HG03378 (cell line): ENCODE data around the gene ENTREP3.
A peak's percentile ranks its signal among the peaks of the same experiment; 100 is the strongest.
"Not testable (repeated sequence)": the region's sequence is repeated elsewhere in the genome, so short reads cannot be mapped to it uniquely, and the experiment has no call there.

Experiments
- ATAC-seq: cut with Tn5 transposase; IDR thresholded peaks from one replicate; pipeline ENCODE4 v1.9.1; 2021; ENCODE audit warnings: mild to moderate bottlenecking, moderate library complexity; ENCODE audit not compliant: unreplicated experiment

Gene ENTREP3

DNA sequence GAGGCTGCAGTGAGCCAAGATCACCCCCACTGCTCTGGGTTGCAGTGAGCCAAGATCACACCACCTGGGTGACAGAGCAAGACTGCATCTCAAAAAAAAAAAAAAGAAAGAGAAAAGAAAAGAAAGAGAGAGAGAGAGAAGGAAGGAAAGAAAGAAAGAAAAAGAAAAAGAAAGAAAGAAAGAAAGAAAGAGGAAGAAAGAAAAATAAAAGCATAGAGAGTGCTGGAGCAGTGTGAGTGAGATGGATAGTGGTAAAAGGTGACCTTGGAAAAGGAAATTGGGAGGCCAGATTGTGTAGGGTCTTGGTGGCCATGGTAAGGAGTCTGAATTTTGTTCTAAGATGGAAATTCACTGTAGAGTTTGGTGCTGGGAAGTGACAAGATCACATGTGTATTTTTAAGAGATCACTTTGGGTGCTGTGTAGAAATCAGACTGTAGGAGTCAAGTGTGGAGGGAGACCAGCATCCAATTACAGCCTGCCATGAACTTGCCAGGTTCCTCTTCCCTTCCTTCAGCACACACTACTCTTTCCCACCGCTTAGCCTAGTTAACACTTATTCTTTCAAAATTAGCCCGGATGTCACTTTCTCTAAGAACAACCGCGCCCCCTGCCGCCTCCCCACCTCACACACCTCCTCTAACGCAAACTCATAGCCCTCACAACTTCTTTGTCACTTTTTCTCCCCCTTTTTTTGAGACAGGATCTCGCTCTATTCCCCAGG lies 28.9 kb downstream of the ENTREP3 start:
- ATAC-seq: no peak

DNA sequence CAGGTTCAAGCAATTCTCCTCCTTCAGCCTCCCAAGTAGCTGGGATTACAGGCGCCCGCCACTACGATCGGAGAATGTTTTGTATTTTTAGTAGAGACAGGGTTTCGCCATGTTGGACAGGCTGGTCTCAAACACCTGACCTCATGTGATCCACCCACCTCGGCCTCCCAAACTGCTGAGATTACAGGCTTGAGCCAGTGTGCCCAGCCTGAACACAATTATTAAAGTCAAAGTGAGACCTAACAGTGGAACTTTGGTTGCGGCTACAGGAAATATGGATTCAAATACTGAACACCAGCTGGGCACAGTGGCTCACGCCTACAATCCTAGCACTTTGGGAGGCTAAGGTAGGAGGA lies 29.9 kb downstream of the ENTREP3 start:
- ATAC-seq: not testable (repeated sequence)

DNA sequence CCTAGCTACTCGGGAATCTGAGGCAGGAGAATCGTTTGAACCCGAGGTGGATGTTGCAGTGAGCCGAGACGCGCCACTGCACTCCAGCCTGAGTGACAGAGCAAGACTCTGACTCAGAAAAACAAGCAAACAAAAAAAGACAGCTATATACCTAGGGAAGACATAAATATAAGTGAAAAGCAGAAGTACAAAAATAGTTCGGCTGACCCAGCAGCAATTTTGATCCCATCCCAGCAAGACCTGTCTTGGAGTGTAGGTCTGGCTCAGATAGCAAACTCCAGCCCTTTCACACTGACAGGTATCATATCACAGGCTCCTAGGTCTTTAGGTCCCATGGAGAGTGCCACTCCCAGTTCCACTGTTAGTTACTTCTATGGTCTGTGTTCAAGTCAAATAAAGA lies 32.2 kb downstream of the ENTREP3 start:
- no peak for ATAC-seq

DNA sequence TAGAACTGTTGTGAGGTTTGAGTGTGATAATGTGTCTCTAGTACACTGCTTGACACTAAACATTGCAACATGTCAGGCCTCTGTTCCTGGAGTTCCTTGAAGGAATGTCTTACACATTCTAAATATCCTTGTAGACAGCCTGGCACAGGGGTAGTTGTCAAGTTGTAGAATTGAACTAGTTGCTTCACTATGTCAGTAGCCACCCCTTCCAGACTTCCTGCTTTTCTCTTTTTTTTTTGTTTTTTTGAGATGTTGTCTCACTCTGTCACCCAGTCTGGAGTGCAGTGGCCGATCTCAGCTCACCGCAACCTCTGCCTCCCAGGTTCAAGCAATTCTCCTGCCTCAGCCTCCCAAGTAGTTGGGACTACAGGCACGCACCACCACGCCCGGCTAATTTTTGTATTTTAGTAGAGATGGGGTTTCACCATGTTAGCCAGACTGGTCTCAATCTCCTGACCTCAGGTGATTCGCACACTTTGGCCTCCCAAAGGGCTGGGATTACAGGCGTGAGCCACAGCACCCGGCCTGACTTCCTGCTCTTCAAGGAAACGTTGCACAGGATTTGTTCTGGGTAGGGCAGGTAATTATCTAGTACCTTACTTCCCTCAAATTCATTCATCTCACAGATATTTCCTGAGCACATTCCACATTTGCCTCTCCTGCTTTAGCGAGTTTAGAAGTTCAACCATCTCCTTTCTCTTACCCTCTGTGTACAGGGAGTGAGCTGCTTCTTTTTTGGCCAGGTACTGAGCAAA lies 34.9 kb downstream of the ENTREP3 start:
- not testable (repeated sequence) for ATAC-seq

DNA sequence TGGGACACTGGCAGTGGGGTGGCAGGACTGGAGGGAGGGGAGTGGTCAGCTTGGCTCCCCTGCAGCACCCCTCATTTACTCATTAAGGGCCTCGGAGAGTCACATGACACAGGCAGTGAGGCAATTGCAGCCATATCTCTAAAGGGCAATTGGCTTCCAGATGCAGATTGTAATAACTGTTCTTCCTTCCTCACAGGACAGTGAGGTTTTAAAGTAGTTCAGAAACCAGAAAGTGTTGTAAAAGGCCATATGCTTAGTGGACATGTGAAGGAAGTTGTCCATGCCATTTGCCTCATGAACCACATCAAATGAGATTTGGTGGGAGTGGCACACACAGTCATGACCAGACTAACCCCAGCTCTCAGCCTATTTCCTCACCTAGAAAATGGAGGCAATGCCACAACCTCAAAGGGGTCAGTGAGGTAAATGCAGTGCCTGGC lies 35.7 kb downstream of the ENTREP3 start:
- no peak for ATAC-seq

DNA sequence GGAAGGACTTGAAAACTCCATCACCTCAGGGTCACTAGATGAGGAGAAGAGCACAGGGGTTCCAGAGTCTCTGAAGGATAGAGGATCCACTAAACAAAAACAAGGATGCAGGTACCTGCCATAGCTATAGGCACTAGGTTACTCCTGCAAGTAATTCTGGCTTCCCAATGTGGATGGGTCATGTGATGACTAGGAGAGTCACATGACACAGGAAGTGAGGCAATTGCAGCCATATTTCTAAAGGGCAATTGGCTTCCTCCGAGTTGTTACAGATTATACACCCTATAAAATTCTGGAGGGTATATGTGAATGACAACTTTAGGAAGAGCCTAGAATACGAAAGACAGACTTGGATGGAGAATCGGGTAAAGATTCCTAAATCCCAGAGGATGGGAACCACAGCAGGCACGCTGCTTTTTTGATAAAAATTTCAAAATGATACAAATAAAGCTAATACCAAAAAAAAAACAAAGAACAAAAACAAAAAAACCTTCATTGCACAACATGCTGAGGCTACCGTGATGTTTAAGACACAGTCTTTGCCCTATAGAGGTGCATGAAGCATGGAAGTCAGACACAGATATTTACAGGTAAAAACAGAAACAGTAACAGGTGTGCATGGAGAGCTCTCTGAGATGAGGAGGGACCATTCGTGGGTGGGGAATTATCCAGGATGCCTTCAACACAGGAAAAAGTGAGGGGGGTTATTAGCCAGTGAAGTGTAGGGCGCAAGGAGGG lies 36.3 kb downstream of the ENTREP3 start:
- ATAC-seq: no peak

DNA sequence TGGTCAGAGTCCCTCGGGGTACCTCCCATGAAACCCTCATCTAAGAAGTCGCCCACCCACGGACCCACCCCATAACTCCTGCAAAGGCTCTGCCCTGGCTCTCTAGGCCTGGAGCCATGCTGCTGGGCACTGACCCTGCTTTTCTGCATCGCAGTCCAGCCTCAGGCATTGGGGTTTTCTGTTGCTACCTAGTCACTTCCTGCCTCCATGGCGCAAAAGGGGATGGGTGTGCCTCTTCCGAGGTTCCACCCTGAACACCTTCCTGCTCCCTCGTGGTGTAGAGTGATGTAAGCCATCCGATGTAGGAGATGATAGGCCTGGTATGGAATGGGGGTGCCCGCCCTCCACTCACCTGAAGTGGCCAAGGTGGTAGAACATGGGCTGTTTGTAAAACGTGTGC lies 40.6 kb downstream of the ENTREP3 start:
- not testable (repeated sequence) for ATAC-seq

DNA sequence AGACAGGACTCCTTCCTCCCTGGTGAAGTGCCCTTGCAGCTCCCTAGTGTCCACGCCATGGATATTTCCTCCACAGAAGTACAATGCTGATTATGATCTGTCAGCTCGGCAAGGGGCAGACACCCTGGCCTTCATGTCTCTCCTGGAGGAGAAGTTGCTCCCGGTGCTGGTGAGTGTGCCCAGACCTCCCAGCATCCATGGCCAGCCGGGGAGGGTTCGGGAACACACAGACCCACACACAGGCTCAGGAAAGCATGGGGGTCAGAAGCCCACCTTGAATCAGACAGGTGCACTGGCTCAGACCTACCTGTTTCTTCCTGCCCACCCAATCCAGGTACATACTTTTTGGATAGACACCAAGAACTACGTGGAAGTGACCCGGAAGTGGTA lies 43.2 kb downstream of the ENTREP3 start:
- ATAC-seq: not testable (repeated sequence)

DNA sequence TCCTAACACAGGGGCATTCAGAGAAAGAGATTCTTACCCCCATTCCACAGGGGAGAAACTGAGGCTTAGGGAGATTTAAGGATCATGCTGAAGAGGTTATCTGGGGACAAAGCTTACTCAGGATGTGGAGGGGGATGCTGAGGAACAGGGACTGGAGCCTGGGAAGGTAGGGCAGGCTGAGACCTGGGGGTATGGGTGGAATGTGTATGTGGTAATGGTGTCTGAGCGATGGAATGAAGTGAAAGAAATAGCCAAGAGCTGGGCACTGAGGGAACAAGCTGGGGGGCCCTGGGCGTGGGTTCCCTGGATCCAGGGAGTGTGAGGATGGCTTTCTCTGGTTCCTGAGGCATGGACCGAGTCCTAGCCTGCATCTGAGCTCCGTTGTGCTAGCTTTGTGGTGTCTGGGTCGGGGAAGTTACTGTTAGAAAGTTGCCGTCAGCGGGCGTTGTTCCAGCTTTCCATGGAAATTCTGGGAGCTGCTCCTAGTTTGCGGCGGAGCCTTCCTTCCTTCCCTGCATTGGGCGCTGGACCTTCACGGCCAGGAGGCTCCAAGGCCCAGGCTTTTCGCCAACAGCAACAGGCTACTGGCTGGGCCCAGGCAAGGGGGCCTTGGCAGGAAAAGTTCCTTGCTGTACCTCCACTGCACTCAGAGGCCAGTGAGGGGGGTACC lies 43.8 kb downstream of the ENTREP3 start:
- ATAC-seq: not testable (repeated sequence)

DNA sequence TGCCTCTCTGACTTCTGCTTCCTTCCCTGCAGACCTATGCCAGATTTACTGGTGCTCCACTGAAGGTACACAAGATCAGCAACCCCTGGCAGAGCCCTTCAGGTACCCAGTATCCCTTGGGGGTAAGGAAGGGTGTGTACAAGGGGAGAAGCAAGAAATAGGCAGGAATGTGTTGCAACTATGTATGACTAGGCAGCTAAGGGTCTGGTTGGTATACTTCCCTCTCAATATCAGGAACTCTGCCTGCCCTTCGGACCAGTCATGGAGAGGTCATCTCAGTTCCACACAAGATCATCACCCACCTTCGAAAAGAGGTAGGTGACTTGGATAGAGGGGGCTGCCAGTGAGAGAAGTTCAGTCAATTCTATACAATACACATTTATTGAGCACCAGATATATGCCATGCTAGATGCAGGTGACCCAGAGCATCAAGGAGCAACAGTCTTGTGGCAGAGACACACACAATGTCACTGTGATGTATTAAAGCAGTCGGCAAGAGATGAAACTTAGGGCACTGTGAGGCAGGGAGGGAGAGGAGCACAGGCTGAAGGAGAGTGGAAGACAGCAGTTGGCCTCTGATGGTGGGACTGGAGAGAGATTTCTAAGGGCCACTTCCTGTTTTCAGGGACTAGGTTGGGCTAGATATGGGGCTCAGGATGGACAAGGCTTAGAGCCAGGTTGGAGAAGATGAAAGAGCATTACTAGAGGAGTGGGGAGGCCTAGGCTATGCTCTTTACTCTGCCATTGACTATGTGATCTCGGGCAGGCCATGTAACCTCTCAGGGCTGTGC lies 44.8 kb downstream of the ENTREP3 start:
- ATAC-seq: no peak

DNA sequence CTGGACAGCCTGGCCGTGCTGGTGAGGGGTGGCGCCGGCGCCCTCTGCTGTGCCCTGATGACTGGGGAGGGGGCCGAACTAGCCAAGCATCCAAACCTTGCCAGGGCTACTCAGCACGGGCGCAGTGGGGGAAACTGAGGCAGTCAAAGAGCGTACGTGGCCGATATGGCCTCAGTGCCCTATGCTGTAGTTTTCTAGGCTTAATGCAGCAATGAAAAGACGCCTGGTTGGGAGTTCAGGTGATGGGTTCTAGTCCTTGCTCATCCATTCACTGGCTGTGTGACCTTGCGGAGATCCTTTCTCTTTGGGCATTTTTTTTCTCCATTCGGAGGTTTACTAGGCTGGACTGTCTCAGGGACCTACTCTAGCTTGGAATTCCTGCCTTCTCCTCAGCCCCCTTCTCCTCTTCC lies 46.0 kb downstream of the ENTREP3 start:
- no peak for ATAC-seq

DNA sequence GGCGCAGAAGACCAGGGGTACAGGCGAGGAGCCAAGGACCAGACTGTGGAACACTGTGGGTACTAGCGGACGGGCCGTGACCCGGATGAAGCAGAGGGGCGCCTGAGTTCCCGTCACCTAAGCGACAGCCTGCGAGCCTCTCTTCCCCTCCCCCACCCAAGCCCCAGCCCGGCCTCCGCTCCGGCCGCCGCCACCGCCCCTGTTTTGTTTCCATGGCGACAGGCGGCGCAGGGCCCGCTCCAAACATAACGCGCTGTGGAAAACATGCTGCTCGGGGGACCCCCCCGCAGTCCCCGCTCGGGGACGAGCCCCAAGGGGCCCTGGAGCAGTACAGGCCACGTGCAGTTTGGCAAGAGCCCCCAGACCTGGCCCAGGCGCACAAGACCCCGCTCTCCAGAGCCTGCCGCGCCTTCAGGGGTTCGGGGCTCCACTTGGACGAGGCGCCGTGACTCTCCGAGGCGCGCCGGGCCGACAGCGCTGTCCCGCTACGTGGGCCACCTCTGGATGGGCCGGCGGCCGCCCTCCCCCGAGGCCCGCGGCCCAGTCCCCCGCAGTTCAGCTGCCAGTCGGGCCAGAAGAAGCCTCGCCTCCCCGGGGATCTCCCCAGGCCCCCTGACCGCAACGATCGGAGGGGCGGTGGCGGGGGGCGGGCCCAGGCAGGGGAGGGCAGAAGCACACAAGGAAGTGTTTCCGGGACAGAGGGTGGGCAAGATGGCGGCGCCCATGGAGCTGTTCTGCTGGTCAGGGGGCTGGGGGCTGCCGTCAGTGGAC lies 46.6 kb downstream of the ENTREP3 start, which contains the start of gene MTX1:
Gene MTX1 (plus strand): TSS at position 155 of the 771 bp plus-strand sequence. CDS start 110 bp downstream, at position 265.
- no peak for ATAC-seq

DNA sequence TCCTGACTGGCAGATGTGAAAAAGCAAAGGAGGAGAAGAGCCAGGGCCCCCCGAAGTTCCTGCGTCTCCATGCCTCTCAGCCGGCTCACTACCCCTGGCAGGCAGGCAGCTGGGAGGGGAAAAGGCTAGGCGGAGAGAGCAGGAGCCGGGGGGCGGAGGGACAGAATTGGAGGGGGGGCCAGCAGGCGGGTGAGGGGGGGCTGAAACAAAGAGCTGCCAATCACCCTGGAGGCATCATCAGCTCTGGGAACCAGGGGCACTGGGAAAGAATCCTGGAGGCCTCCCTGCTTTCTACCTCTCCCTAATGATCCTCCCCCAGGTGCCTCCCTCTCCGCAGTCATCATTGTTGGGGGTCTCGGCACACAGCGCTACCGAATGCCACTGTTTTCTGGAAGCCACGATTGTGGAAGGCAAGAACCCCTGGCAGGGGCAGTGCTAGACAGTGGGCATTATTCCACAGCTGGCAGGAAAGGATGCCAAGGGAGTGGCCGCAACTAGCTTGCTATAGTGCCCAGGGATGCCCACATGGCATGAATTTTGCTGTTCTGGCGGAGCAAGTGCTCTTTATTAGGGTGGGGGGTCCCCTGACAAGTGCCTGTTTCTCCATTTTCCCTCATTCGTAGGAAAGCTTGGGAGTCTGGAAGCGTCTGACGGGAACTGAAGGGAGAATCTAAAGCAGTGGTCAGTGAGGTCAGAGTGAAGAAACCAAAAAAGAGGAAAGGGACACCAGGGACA lies 47.3 kb downstream of the ENTREP3 start, which contains the start of gene THBS3:
Gene THBS3 (minus strand): TSS at position 92 of the 735 bp plus-strand sequence. CDS start 21 bp downstream, at position 71.
- no peak for ATAC-seq

DNA sequence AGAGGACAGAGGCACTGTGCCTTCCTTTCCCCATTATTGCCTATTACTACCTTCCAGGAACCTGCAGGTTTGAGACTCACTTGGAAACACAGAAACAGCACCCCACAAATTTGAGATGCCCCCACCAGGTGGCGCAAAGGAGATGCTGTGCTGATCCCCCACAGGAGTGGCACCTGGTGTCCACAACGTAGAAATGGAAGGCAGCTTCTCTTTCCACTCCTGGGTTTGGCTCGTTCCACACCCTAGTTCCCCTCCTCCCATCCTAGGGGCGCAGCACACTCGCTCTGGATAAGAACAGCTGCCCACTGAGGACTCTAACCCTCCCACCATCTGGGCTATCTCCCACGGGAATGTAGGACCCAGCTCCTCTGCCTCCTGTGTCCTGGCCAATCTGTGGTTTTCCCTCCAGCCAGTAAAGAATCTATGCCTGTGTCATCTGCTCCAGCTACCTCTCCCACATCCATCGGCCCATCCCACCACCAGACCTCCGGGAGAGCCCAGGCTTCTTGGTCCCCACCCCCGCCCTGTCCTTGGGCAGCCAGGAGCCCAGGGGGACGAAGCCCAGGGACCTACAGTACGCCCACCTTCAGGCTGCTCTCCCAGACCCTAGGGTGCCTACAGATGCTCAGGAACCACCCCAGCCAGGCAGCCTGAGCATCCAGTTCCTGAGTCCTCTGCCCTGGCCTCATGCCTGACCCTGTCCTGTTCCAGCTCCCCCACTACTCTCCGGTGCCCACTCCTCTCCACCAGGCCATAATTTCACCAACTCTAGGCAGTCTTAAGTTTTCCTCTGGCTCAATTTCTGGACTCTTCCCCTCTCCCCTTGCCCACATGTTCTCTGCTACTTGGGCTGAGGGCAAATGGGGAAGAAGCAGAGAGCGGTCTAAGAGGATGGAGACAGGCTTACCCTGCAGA lies 48.1 kb downstream of the ENTREP3 start:
- peak; percentile 36 for ATAC-seq

DNA sequence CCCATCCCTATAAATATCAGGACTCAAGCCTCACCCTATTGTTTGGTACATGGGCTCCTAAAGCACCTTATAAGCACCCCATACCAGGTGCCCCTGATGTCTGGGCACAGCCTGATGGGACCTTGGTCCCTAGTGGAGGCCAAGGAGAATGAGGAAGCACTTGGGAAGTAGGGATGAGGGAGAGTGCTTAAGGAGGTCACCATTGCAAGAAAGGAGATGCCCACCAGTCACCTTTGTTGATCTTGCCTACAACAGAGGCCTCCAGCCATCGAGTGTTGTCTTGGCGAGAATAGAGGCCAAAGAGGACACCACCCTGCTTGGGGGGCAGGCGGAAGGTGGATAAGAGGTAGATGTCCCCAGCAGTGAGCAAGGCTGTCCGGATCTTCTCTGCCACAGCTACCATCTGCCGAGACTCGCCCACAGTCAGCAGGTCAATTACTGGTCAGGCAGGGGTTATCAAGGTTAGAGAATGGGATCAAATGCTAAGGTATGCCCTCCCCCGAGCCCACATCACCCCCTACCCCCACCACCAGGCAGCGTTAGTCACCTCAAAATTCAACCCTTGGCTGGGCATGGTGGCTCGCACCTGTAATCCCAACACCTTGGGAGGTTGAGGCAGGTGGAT lies 49.2 kb downstream of the ENTREP3 start:
- ATAC-seq: no peak

DNA sequence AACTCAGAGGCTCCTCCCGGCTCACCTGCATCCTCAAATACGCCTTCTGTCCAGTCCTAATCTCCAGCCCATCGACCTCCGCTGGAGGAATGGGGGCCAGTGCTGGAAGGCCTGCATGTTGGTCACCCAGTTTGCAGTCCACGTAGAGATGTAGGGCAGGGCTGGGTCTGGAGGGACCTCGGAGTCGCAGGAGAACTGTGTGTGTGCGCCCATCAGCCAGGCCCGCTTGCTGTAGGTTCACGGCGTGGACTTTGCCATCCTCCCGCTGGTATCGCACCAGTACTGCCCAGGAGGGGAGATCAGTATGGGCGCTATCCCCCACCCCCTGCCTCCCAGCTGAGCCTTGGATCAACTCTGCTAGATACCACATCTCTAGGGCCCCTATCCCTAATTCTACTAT lies 50.2 kb downstream of the ENTREP3 start:
- no peak for ATAC-seq
